GM06990 (cell line): Measurements from ENCODE around the gene GDF10.

Experiments
- DNase-seq: peaks from one replicate; pipeline ENCODE4 v3.0.0-alpha.2; 2011; ENCODE audit not compliant: insufficient read length; ENCODE audit errors: extremely low read depth
- H3K27me3 ChIP-seq: replicated peaks from 2 replicates; pipeline ENCODE4 v1.6.0; 2011; ENCODE audit warnings: low read length; ENCODE audit not compliant: control insufficient read depth, insufficient read depth
- H3K36me3 ChIP-seq: 2 replicates; pipeline ENCODE4 v1.5.1; 2011; ENCODE audit warnings: low read length; ENCODE audit not compliant: control insufficient read depth, insufficient read depth
- H3K4me3 ChIP-seq: replicated peaks from 2 replicates; pipeline ENCODE4 v1.5.1; 2011; ENCODE audit warnings: low read depth, mild to moderate bottlenecking, control low read depth, low read length
- CTCF ChIP-seq: IDR thresholded peaks from 2 replicates; pipeline ENCODE4 v1.5.1; 2011; ENCODE audit warnings: low read length, control low read depth, mild to moderate bottlenecking, inconsistent platforms; ENCODE audit not compliant: insufficient read depth, poor library complexity, severe bottlenecking

GDF10 gene

GRCh38 chr10:47329855-47330254 is 29.9 kb downstream of the GDF10 start:
- Histone ChIP-seq H3K36me3 (no peaks in the 10 kb centered on the region), H3K4me3 (no peak overlapping the region), H3K27me3 (no peaks in the 10 kb centered on the region)
- DNase-seq = no peak
- TF ChIP-seq CTCF = no peak

DNA sequence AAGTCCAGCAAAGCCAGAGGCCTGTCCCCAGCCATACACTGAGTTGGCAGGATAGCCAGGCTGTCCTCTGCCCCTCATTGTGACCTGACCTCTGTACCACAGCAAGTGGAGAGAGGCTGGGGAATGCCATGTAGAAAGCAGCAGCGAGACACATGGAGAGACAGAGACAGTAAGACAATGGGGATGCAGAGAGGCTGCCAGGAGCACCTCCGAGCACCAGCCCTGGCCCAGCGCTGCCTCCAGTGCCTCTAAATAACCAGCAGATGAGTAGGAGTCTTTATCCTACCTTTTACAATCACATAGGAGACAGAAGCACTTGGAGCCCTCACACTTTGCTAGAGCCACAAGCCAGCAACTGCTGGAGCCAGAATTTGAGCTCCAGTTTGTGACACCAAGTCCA is 30.4 kb downstream of the GDF10 start:
- Histone ChIP-seq H3K36me3 (no peaks in the 10 kb centered on the region), H3K27me3 (no peaks in the 10 kb centered on the region), H3K4me3 (no peak overlapping the region)
- no peak for DNase-seq
- TF ChIP-seq CTCF = no peak

DNA sequence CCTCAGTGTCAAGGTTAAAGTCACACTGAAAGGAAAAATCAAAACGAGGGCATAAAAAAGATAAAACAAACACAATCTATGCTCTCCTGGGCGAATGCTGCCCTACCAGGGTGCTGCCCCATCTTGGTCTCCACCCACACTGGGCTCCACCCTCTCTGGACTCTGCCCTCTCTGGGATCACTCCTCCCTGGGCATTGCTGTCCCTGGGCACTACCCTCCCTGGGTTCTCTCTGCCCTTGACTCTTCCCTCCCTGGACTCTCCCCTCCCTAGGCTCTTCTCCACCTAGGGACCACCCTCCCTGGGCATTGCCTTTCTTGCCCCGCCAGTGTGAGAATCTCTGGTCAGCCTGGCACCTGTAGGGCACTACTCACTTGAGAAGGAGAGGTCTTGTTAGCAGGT is 30.8 kb downstream of the GDF10 start:
- H3K27me3 ChIP-seq = peaks cover 1% of the 10 kb centered on the region; the same call in 1 of the 2 replicates
- no peaks in the 10 kb centered on the region for H3K36me3 ChIP-seq
- TF ChIP-seq CTCF = no peak
- no peak for DNase-seq
- H3K4me3 ChIP-seq = no peak overlapping the region

DNA sequence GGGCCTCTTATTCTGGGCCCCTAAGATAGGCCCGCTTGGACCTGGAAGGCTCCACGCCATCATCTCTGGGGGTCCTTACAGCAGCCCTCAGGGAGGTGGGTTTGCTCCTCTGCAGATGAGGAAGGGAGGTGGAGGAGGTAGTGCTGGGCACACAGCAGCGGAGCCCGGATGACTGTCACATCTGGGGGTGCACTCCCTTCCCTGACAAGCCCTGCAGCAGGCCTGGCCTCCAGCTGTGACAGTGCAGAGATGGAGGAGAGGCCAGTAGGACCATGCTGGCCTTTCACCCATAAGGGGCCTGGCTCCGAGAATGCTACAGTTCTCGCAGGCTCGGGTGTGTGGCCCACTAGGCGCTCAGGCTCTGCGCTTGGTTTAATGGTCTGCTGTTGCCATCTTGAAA is 31.5 kb downstream of the GDF10 start:
- H3K27me3 ChIP-seq = peaks cover 1% of the 10 kb centered on the region; the same call in 1 of the 2 replicates
- H3K36me3 ChIP-seq = no peaks in the 10 kb centered on the region
- no peak for DNase-seq
- no peak overlapping the region for H3K4me3 ChIP-seq
- TF ChIP-seq CTCF = no peak

GRCh38 chr10:47331954-47332353 is 32.0 kb downstream of the GDF10 start:
- DNase-seq = no peak
- no peak for TF ChIP-seq CTCF
- Histone ChIP-seq H3K4me3 (no peak overlapping the region), H3K36me3 (no peaks in the 10 kb centered on the region), H3K27me3 (peaks cover 1% of the 10 kb centered on the region; the same call in 1 of the 2 replicates)

GRCh38 chr10:47332371-47332770 is 32.4 kb downstream of the GDF10 start:
- H3K4me3 ChIP-seq = no peak overlapping the region
- peaks cover 1% of the 10 kb centered on the region; the same call in 1 of the 2 replicates for H3K27me3 ChIP-seq
- no peaks in the 10 kb centered on the region for H3K36me3 ChIP-seq
- no peak for DNase-seq
- TF ChIP-seq CTCF = no peak
